IMR-90 (cell line): ENCODE data around the gene GPER1. TPM values are rescaled to one million over a fixed set of nuclear protein-coding genes. Genes with fewer than 3 reads are reported as not detected.

Source experiments
- ATAC-seq: fragments of 200-7000 bp; cut with Tn5 transposase; 2 replicates; pipeline ENCODE4 v1.9.1; 2020; ENCODE audit warnings: low read depth, mild to moderate bottlenecking, moderate library complexity
- BruUV-seq: library from RNA; stranded (reverse); fragments of 400-500 nt; replicated peaks from 2 replicates; lab custom pipeline; 2021; lab: Mats Ljungman, UMichigan
- CTCF ChIA-PET: fragments of 300-600 bp; formaldehyde crosslinking; extraction: SDS; loops from one replicate; lab custom pipeline; 2021; ENCODE audit warnings: antibody characterized with exemption; lab: Yijun Ruan, JAX
- POLR2A ChIA-PET: fragments of 300-600 bp; sonication (Branson Sonifier 250); formaldehyde crosslinking; loops from one replicate; lab custom pipeline; 2022; ENCODE audit warnings: antibody characterized with exemption; ENCODE audit not compliant: unreplicated experiment; lab: Charles Lee
- DNase-seq: peaks from one replicate; pipeline ENCODE4 v3.0.0; 2013
- H2AFZ ChIP-seq: replicated peaks from 2 replicates; pipeline ENCODE3; 2013; ENCODE audit warnings: low read length, mild to moderate bottlenecking; ENCODE audit not compliant: poor library complexity
- H2AK5ac ChIP-seq: 2 replicates; pipeline ENCODE4 v1.6.1; 2013; ENCODE audit warnings: low read depth, low read length, inconsistent platforms
- H2AK9ac ChIP-seq: replicated peaks from 2 replicates; pipeline ENCODE3; 2013; ENCODE audit warnings: mild to moderate bottlenecking, low read depth, low read length, moderate library complexity; ENCODE audit not compliant: poor library complexity
- H2BK120ac ChIP-seq: 2 replicates; pipeline ENCODE4 v1.6.1; 2013; ENCODE audit warnings: low read depth, low read length, inconsistent platforms
- H2BK15ac ChIP-seq: 3 replicates; pipeline ENCODE4 v1.6.1; 2013; ENCODE audit warnings: low read depth, low read length, inconsistent platforms
- H2BK20ac ChIP-seq: 2 replicates; pipeline ENCODE4 v1.6.1; 2013; ENCODE audit warnings: low read depth, mild to moderate bottlenecking, inconsistent platforms, low read length, moderate library complexity
- H2BK5ac ChIP-seq: 2 replicates; pipeline ENCODE4 v1.6.1; 2013; ENCODE audit warnings: mild to moderate bottlenecking, low read depth, low read length, inconsistent platforms; ENCODE audit not compliant: poor library complexity, severe bottlenecking
- H3K14ac ChIP-seq: replicated peaks from 2 replicates; pipeline ENCODE4 v1.6.1; 2013; ENCODE audit warnings: low read depth, low read length, inconsistent platforms
- H3K18ac ChIP-seq: 2 replicates; pipeline ENCODE4 v1.6.1; 2013; ENCODE audit warnings: low read depth, low read length, control low read depth
- H3K23ac ChIP-seq: 2 replicates; pipeline ENCODE4 v1.6.1; 2013; ENCODE audit warnings: low read depth, low read length, inconsistent platforms
- H3K27ac ChIP-seq: 2 replicates; pipeline ENCODE4 v1.5.1; 2013; ENCODE audit warnings: mild to moderate bottlenecking, control low read depth, low read length; ENCODE audit not compliant: insufficient read depth
- H3K27me3 ChIP-seq: 2 replicates; pipeline ENCODE4 v1.6.1; 2013; ENCODE audit warnings: low read length; ENCODE audit not compliant: control insufficient read depth, insufficient read depth
- H3K36me3 ChIP-seq: 2 replicates; pipeline ENCODE4 v1.6.1; 2013; ENCODE audit warnings: low read length, mixed read lengths; ENCODE audit not compliant: control insufficient read depth, insufficient read depth
- H3K4ac ChIP-seq: 2 replicates; pipeline ENCODE4 v1.6.1; 2013; ENCODE audit warnings: low read depth, low read length, inconsistent platforms
- H3K4me1 ChIP-seq: 2 replicates; pipeline ENCODE4 v1.6.1; 2013; ENCODE audit warnings: low read length, mixed read lengths; ENCODE audit not compliant: control insufficient read depth, insufficient read depth
- H3K4me2 ChIP-seq: 2 replicates; pipeline ENCODE4 v1.6.1; 2013; ENCODE audit warnings: low read depth, mild to moderate bottlenecking, control low read depth, low read length, moderate library complexity
- H3K4me3 ChIP-seq: 2 replicates; pipeline ENCODE4 v1.5.1; 2013; ENCODE audit warnings: low read depth, mild to moderate bottlenecking, control low read depth, low read length, moderate library complexity; ENCODE audit not compliant: insufficient read depth
- H3K56ac ChIP-seq: 2 replicates; pipeline ENCODE4 v1.6.1; 2013; ENCODE audit warnings: low read length, inconsistent platforms; ENCODE audit not compliant: insufficient read depth; ENCODE audit errors: extremely low read depth
- H3K79me1 ChIP-seq, 2 experiments: 2 replicates each; pipeline ENCODE4 v1.6.1; 2013; ENCODE audit warnings: low read length in 2 of 2, inconsistent platforms in 1 of 2, low read depth in 1 of 2
- H3K9ac ChIP-seq: 2 replicates; pipeline ENCODE4 v1.6.1; 2013; ENCODE audit warnings: low read depth, low read length, control low read depth
- H3K9me1 ChIP-seq: 2 replicates; pipeline ENCODE4 v1.6.1; 2013; ENCODE audit warnings: low read length, inconsistent platforms; ENCODE audit not compliant: insufficient read depth
- H3K9me3 ChIP-seq: 2 replicates; pipeline ENCODE4 v1.6.1; 2013; ENCODE audit warnings: low read length; ENCODE audit not compliant: control insufficient read depth, insufficient read depth
- H4K20me1 ChIP-seq: 2 replicates; pipeline ENCODE4 v1.6.1; 2013; ENCODE audit warnings: low read length, inconsistent platforms; ENCODE audit not compliant: insufficient read depth
- H4K5ac ChIP-seq: 2 replicates; pipeline ENCODE4 v1.6.1; 2013; ENCODE audit warnings: mild to moderate bottlenecking, low read depth, low read length, control low read depth
- H4K8ac ChIP-seq, 2 experiments: 2 replicates each; pipeline ENCODE4 v1.6.1; 2013; ENCODE audit warnings: low read depth in 2 of 2, low read length in 2 of 2, control low read depth in 1 of 2, inconsistent platforms in 1 of 2
- H4K91ac ChIP-seq: 2 replicates; pipeline ENCODE4 v1.6.1; 2013; ENCODE audit warnings: low read depth, low read length, inconsistent platforms; ENCODE audit not compliant: insufficient read depth
- BHLHE40 ChIP-seq: fragments of 150-350 bp; IDR thresholded peaks from 2 replicates; pipeline ENCODE4 v1.6.1; 2016; ENCODE audit warnings: mild to moderate bottlenecking, low read depth, low read length
- CEBPB ChIP-seq: IDR thresholded peaks from 2 replicates; pipeline ENCODE4 v1.6.1; 2012; ENCODE audit warnings: low read depth, low read length, improper control_type of control experiment
- CTCF ChIP-seq: conservative IDR thresholded peaks from 2 replicates; pipeline ENCODE4 v1.5.1; 2012; ENCODE audit warnings: mild to moderate bottlenecking, low read depth, low read length, improper control_type of control experiment
- ELK1 ChIP-seq: fragments of 150-350 bp; IDR thresholded peaks from 2 replicates; pipeline ENCODE4 v1.6.1; 2016; ENCODE audit warnings: low read depth, mild to moderate bottlenecking, low read length, moderate library complexity, borderline replicate concordance
- FOS ChIP-seq: fragments of 150-350 bp; IDR thresholded peaks from 2 replicates; pipeline ENCODE4 v1.6.1; 2016; ENCODE audit warnings: low read depth, low read length
- MAFK ChIP-seq: IDR thresholded peaks from 2 replicates; pipeline ENCODE4 v1.6.1; 2012; ENCODE audit warnings: low read depth, low read length, improper control_type of control experiment
- MAZ ChIP-seq: IDR thresholded peaks from 2 replicates; pipeline ENCODE4 v1.6.1; 2012; ENCODE audit warnings: low read depth, mild to moderate bottlenecking, low read length, improper control_type of control experiment, moderate library complexity, borderline replicate concordance
- MXI1 ChIP-seq: IDR thresholded peaks from 2 replicates; pipeline ENCODE4 v1.6.1; 2012; ENCODE audit warnings: low read depth, mild to moderate bottlenecking, low read length, moderate library complexity, borderline replicate concordance
- NFE2L2 ChIP-seq: fragments of 150-350 bp; IDR thresholded peaks from 2 replicates; pipeline ENCODE4 v1.6.1; 2016; ENCODE audit warnings: low read depth, mild to moderate bottlenecking, low read length
- POLR2A ChIP-seq: IDR thresholded peaks from 2 replicates; pipeline ENCODE4 v1.6.1; 2012; ENCODE audit warnings: mild to moderate bottlenecking, low read depth, low read length
- RAD21 ChIP-seq: IDR thresholded peaks from 2 replicates; pipeline ENCODE4 v1.6.1; 2012; ENCODE audit warnings: low read length, improper control_type of control experiment
- RCOR1 ChIP-seq: IDR thresholded peaks from 2 replicates; pipeline ENCODE4 v1.6.1; 2012; ENCODE audit warnings: mild to moderate bottlenecking, low read length, improper control_type of control experiment; ENCODE audit not compliant: insufficient replicate concordance
- RFX5 ChIP-seq: IDR thresholded peaks from 2 replicates; pipeline ENCODE4 v1.8.0; 2012; ENCODE audit warnings: low read depth, mild to moderate bottlenecking, low read length, moderate library complexity
- SMC3 ChIP-seq: fragments of 150-350 bp; IDR thresholded peaks from 2 replicates; pipeline ENCODE4 v1.6.1; 2016; ENCODE audit warnings: low read depth, mild to moderate bottlenecking, antibody characterized with exemption, low read length, moderate library complexity
- USF2 ChIP-seq: fragments of 150-350 bp; IDR thresholded peaks from 2 replicates; pipeline ENCODE4 v1.6.1; 2017; ENCODE audit warnings: mild to moderate bottlenecking, antibody characterized with exemption, low read length, low read depth
- WGBS, 2 experiments: methylation state at CpG; one replicate each; pipeline versions ENCODE4 v1.1.5 to v1.1.7; 2013; ENCODE audit warnings: missing lambda C conversion rate in 2 of 2; ENCODE audit not compliant: insufficient read length in 1 of 2; ENCODE audit errors: extremely low coverage in 2 of 2; 5-methylcytosine and 5-hydroxymethylcytosine counted together
- dilution Hi-C: fragments of 300-500 bp; cut with HindIII; formaldehyde crosslinking; loops from one replicate; pipeline ENCODE4 v1.14.3; 2018; ENCODE audit warnings: low sequenced_read_pairs; ENCODE audit not compliant: unreplicated experiment
- in situ Hi-C: fragments of 300-500 bp; cut with MboI; formaldehyde crosslinking; loops from 3 replicates; pipeline ENCODE4 v1.14.3; 2019; ENCODE audit warnings: low sequenced_read_pairs, inconsistent platforms, mixed read lengths
- intact Hi-C: fragments of 100-400 bp; cut with micrococcal nuclease; formaldehyde crosslinking; loops from 2 replicates; pipeline ENCODE4 v1.10.0; 2022
- polyA plus RNA-seq, 3 experiments: library from polyadenylated mRNA; depleted of rRNA; stranded (reverse); fragments of >200 nt; gene quantifications; 2 replicates each; pipeline ENCODE4 v1.2.3, GENCODE V29; 2012; ENCODE audit warnings: low replicate concordance in 1 of 3
- total RNA-seq: library from RNA; depleted of rRNA; stranded (reverse); fragments of >200 nt; gene quantifications from 2 replicates; pipeline ENCODE4 v1.2.3, GENCODE V29; 2012

Gene GPER1
- total and polyA plus RNA-seq, 2 of the 4 experiments (the other 2 are of a cell fraction) = 2.0 to 5.8 TPM

GRCh38 chr7:1049801-1050200 is 38.1 kb upstream of the GPER1 start:
- Histone ChIP-seq H4K8ac (no peak overlapping the region), H3K27ac (no peak overlapping the region), H3K27me3 (no peaks in the 10 kb centered on the region), H3K9me1 (no peaks in the 10 kb centered on the region), H4K20me1 (peaks cover 26% of the 10 kb centered on the region), H2BK5ac (no peak overlapping the region), H2BK20ac (no peak overlapping the region), H2AK9ac (peak overlapping the region; percentile 37), H3K56ac (no peak overlapping the region), H3K18ac (no peak overlapping the region), H4K91ac (no peak overlapping the region), H3K9me3 (no peaks in the 10 kb centered on the region), H2BK120ac (no peak overlapping the region), H3K9ac (no peak overlapping the region), H2AFZ (no peak overlapping the region), H3K14ac (no peak overlapping the region), H3K4me1 (no peaks in the 10 kb centered on the region; the same call in 1 of the 2 replicates), H3K36me3 (no peaks in the 10 kb centered on the region), H3K79me1 (peaks cover 3 to 19% of the 10 kb centered on the region in 2 experiments; a peak in 1 of 4 replicates), H2AK5ac (no peak overlapping the region), H3K4me2 (no peak overlapping the region), H3K4me3 (no peak overlapping the region), H3K23ac (no peak overlapping the region), H2BK15ac (no peak overlapping the region), H4K5ac (no peak overlapping the region), H3K4ac (no peak overlapping the region)
- WGBS, 2 experiments = 84% methylated on average over 6 of the region's 8 CpGs; no CpG with 5 or more reads in 1 of the 2 experiments
- intact Hi-C loops = loop anchor here (10.0 kb wide), 1 partner anchor 145 kb away; no protein-coding TSS in a partner anchor
- ChIA-PET CTCF (no interaction called here), POLR2A (no interaction called here)
- dilution Hi-C loops = no loop called here
- BruUV-seq = no TSS peak
- ATAC-seq = no peak
- TF ChIP-seq SMC3 = no peak
- TF ChIP-seq RAD21 = no peak
- TF ChIP-seq FOS = no peak
- no peak for TF ChIP-seq ELK1
- no peak for TF ChIP-seq NFE2L2
- no peak for TF ChIP-seq MXI1
- no peak for TF ChIP-seq MAZ
- TF ChIP-seq RCOR1 = no peak
- no peak for TF ChIP-seq BHLHE40
- TF ChIP-seq MAFK = no peak
- TF ChIP-seq USF2 = no peak
- TF ChIP-seq POLR2A = no peak
- no peak for TF ChIP-seq CTCF
- TF ChIP-seq CEBPB = no peak
- no peak for TF ChIP-seq RFX5
- in situ Hi-C loops = no loop called here
- no peak for DNase-seq
